Heart left ventricle (tissue), 13 donors: ENCODE results near the gene GBGT1.

ENCODE experiments used
- CTCF ChIP-seq, 12 donors: fragments of 200-600 bp; sonication (generic) in 4 of 12; IDR thresholded peaks; one replicate each; pipeline versions ENCODE4 v1.5.0 to v1.8.0; 2018 to 2022; ENCODE audit warnings: antibody characterized with exemption in 12 of 12, mild to moderate bottlenecking in 5 of 12
- POLR2A ChIP-seq, 2 donors: fragments of 450-650 bp; IDR thresholded peaks; one replicate each; pipeline ENCODE4 v1.6.1; 2017; ENCODE audit warnings: antibody characterized with exemption in 2 of 2, mild to moderate bottlenecking in 2 of 2, moderate library complexity in 2 of 2
- donor health status: ischemic (EF 13 %, LVEDD 7.1; RV severe dilation, severe dysfunction).
- donor health status: DM: no; HTN: yes; CAD: no.
- donor health status: DM: no; HTN: no; CAD: no.
- donor health status: ischemic (EF 25% LVEDD 6.9; RV normal size, moderate dysfunction).
- donor health status: ischemic (EF 25% LVEDD 5.7; RV mildly dilated, moderate dysfunction).
- donor health status: ischemic (EF 35%, LVEDD 5.7; RV mildly dilated, moderate dysfunction).
- donor health status: nonischemic (EF 11% LVEDD 7.7; RV severe dilation, severe dysfunction).
- donor health status: DM: yes; HTN: yes; CAD: no.
- donor health status: PGD.
- donor health status: ischemic (EF 29% LVEDD 5.4; RV normal size, mild dysfunction).
- donor health status: nonischemic (EF 23%, LVEDD 6.1; RV moderate dilation, normal function).

DNA sequence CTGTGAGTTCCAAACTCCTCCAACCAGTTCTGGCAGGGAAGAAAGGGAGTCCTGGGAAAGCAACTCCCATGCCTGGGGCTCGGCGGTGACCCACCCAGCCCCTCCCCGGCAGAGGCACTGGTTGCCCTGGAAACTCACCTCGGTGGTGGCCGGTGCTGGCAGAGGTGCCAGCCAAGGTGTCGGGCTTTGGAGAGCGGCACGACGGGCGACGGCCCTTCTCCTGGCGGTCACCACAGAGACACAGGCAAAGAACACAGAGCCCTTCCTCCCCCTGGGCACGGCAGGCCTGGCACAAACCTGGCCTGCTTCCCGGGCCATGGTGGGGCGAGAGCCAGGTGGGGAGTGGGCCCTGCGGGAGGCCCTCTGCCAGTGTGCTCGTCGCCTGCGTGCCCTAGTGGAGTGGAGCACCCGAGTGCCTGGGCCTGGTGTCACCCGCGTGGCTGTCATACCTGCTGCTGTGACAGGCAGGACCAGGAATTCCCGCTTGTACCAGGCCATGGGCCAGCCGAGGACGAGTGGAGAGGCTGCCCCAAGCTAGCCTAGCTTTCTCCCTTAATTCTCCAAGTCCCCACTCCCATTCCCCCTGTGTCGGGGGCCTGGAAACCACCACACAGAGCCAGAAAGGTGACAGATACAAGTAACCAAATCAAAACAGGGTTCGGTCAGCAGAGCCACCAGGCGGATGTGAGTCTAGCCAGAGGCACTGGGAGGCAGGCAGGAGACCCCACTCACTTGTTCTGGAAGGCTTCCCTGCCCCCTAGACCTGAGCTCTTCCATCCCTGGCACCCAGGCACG, 34.5 kb downstream of the GBGT1 start:
- no peak for TF ChIP-seq CTCF (IDR thresholded peaks at IDR 0.05)
- no peak for TF ChIP-seq POLR2A (IDR thresholded peaks at IDR 0.05)
